ENCODE results near the gene CADPS.

- TF ChIP-seq CTCF (IDR thresholded peaks at IDR 0.05; ENCODE audit: insufficient read depth, low read length) (no peak), REST (IDR thresholded peaks at IDR 0.05; ENCODE audit: insufficient replicate concordance, low read depth) (no peak), GABPA (IDR thresholded peaks at IDR 0.05; ENCODE audit: low read depth) (no peak), POLR2AphosphoS5 (IDR thresholded peaks at IDR 0.05; ENCODE audit: low read depth) (no peak), SPI1 (IDR thresholded peaks at IDR 0.05; ENCODE audit: borderline replicate concordance, low read depth) (no peak)
Measured at GRCh38 chr3:62727536-62727935, 147.7 kb downstream of the CADPS start.
